LNCAP (cell line): ENCODE results near the gene MYBPH.

Source experiments
- CTCF ChIP-seq: fragments of 450-650 bp; IDR thresholded peaks from 2 replicates; pipeline ENCODE4 v1.5.1; 2017; ENCODE audit warnings: mild to moderate bottlenecking

The MYBPH gene

GRCh38 chr1:203207751-203208150 lies 32.1 kb upstream of the MYBPH start:
- no peak for TF ChIP-seq CTCF

- TF ChIP-seq CTCF: no peak
Measured at GRCh38 chr1:203206129-203206687, 30.6 kb upstream of the MYBPH start.

- no peak for TF ChIP-seq CTCF
Measured at GRCh38 chr1:203204756-203205155, 29.1 kb upstream of the MYBPH start.

GRCh38 chr1:203202431-203203245 lies 27.0 kb upstream of the MYBPH start:
- no peak for TF ChIP-seq CTCF

- TF ChIP-seq CTCF: no peak
Measured at GRCh38 chr1:203201516-203202205, 26.0 kb upstream of the MYBPH start.

- TF ChIP-seq CTCF: no peak
Measured at GRCh38 chr1:203200916-203201315, 25.3 kb upstream of the MYBPH start.

- TF ChIP-seq CTCF: no peak
Measured at GRCh38 chr1:203199816-203200571, 24.4 kb upstream of the MYBPH start.
